Kidney (tissue), 14 donors: ENCODE results near the gene KCTD2. TPM values are rescaled to one million over a fixed set of nuclear protein-coding genes. Genes with fewer than 3 reads are reported as not detected.

Experiments
- DNase-seq, 5 donors: peaks; one replicate each; pipeline ENCODE4 v3.0.0-alpha.2; 2013 to 2020
- FAIRE-seq: peaks from 2 replicates; lab custom pipeline; 2012; peaks lifted over from hg19 to GRCh38; lab: Jason Lieb, UNC
- H3K27ac ChIP-seq, 2 donors: one replicate each; pipeline ENCODE4 v1.7.0; 2013; ENCODE audit warnings: low read depth in 2 of 2, low read length in 2 of 2, inconsistent platforms in 1 of 2
- H3K27me3 ChIP-seq: one replicate; pipeline ENCODE4 v1.7.1; 2013; ENCODE audit warnings: low read length, inconsistent platforms; ENCODE audit not compliant: control insufficient read depth, insufficient read depth
- H3K36me3 ChIP-seq, 3 donors: one replicate each; pipeline versions ENCODE4 v1.7.0 to v1.7.1; 2013; ENCODE audit warnings: low read length in 3 of 3, control low read depth in 1 of 3, inconsistent platforms in 1 of 3; ENCODE audit not compliant: insufficient read depth in 3 of 3, control insufficient read depth in 2 of 3
- H3K4me1 ChIP-seq, 3 donors: one replicate each; pipeline versions ENCODE4 v1.7.0 to v1.7.1; 2013; ENCODE audit warnings: low read length in 3 of 3, inconsistent platforms in 1 of 3, low read depth in 1 of 3; ENCODE audit not compliant: control insufficient read depth in 2 of 3, insufficient read depth in 2 of 3
- H3K4me3 ChIP-seq, 3 donors: one replicate each; pipeline versions ENCODE4 v1.7.0 to v1.8.1; 2013; ENCODE audit warnings: low read length in 3 of 3, control low read depth in 1 of 3, inconsistent platforms in 1 of 3
- H3K9ac ChIP-seq, 3 donors: one replicate each; pipeline versions ENCODE4 v1.7.0 to v1.7.1; 2013; ENCODE audit warnings: low read length in 3 of 3, control low read depth in 1 of 3, inconsistent platforms in 1 of 3
- H3K9me3 ChIP-seq, 3 donors: one replicate each; pipeline versions ENCODE4 v1.7.0 to v1.7.1; 2013; ENCODE audit warnings: low read length in 3 of 3, control low read depth in 1 of 3, inconsistent platforms in 1 of 3; ENCODE audit not compliant: control insufficient read depth in 2 of 3, insufficient read depth in 1 of 3
- intact Hi-C: fragments of 100-400 bp; cut with DNase I; formaldehyde crosslinking; loops from one replicate; pipeline ENCODE4 v1.11.1; 2022
- polyA plus RNA-seq: library from polyadenylated mRNA; stranded (reverse); fragments of 350-450 nt; fragmentation: Illumina TruSeq; extraction: RNeasy Lipid Tissue Mini Kit (QIAGEN cat#74804); gene quantifications from one replicate; pipeline ENCODE4 v1.2.3, GENCODE V29; 2014; ENCODE audit warnings: low read depth, low replicate concordance; ENCODE audit not compliant: insufficient read depth
- total RNA-seq: library from RNA; stranded (reverse); fragmentation: NEBNext Ultra II Directional; extraction: Animal tissue kit (Norgen Biotek cat#: 25700); gene quantifications from one replicate; pipeline ENCODE4 v1.2.1, GENCODE V29; 2021
- TF ChIP-seq, protein P1 (sequence below): IDR thresholded peaks from 3 replicates; pipeline ENCODE4 v1.5.1; 2012; ENCODE audit warnings: mild to moderate bottlenecking, moderate library complexity, borderline replicate concordance; ENCODE audit not compliant: insufficient read depth; ENCODE audit errors: extremely low read depth
- donor health status: control.
- donor health status: control.
- donor health status: control.
- donor health status: control.
- donor health status: control.
- donor health status: DM: yes; HTN: yes; CAD: no.
- donor health status: Normal renal cell carcinoma (clear cell type).

Gene KCTD2
- total and polyA plus RNA-seq, 2 donors from 2014 or later = 26.0 to 30.2 TPM

DNA sequence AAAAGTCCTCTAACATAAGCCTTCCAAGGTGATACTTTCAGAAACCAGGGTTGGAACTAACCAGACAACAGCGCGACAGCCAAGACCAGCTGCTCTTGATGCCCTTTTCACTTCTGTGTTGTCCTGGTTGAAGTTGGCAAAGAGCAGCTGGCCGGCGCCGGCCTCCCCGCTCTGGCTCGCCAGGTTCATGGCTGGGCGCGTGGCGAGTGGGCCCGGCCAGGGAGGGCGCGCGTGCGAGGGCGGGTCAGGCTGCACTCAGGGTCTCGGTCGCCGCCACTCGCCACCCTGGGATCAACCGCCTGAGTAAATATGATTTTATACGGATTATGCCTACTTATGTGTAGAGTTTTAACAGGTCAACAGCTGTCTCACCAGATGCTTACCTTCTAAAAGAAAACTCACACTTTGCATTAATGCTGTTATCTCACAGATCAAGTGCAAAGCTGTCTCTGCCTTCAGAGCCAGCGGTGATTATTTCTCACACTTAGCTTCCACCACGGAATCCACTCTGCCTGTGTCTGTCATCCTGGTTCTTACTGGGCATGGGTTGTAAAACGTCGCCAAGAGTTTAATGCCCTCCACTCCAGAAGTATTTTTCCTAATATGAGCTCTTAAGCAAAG, 13.5 kb downstream of the KCTD2 start:
- H3K4me1 ChIP-seq = peaks cover 0 to 2% (median 0%) of the 10 kb centered on the region in 3 donors
- no peak overlapping the region for H3K27ac ChIP-seq
- DNase-seq (no peak), FAIRE-seq (no peak)
- H3K9ac ChIP-seq = no peak overlapping the region
- no peak overlapping the region for H3K4me3 ChIP-seq
- peaks cover 6 to 50% (median 18%) of the 10 kb centered on the region in 3 donors for H3K36me3 ChIP-seq
- TF ChIP-seq, protein P1, sequence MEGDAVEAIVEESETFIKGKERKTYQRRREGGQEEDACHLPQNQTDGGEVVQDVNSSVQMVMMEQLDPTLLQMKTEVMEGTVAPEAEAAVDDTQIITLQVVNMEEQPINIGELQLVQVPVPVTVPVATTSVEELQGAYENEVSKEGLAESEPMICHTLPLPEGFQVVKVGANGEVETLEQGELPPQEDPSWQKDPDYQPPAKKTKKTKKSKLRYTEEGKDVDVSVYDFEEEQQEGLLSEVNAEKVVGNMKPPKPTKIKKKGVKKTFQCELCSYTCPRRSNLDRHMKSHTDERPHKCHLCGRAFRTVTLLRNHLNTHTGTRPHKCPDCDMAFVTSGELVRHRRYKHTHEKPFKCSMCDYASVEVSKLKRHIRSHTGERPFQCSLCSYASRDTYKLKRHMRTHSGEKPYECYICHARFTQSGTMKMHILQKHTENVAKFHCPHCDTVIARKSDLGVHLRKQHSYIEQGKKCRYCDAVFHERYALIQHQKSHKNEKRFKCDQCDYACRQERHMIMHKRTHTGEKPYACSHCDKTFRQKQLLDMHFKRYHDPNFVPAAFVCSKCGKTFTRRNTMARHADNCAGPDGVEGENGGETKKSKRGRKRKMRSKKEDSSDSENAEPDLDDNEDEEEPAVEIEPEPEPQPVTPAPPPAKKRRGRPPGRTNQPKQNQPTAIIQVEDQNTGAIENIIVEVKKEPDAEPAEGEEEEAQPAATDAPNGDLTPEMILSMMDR = no peak
- no peaks in the 10 kb centered on the region for H3K9me3 ChIP-seq
- intact Hi-C loops = no loop called here
- no peaks in the 10 kb centered on the region for H3K27me3 ChIP-seq

DNA sequence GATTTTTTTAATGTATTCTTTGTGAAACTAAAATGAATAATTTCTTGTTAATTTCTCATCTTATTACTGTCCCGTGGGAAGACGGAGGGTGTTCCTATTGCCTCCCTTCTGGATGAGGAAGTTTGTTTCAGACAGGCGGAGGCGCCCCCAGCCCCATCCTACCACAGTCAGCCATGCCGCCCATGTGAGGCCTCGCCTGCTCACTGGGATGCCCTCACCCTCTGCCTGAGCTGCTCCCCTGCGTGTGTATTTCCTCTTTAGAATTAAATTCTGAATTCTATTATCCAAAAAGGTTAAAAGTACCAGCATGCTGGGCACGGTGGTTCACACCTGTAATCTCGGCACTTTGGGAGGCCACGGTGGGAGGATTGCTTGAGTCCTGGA, 14.0 kb downstream of the KCTD2 start:
- intact Hi-C loops = no loop called here
- Histone ChIP-seq H3K4me1 (peaks cover 0 to 2% (median 0%) of the 10 kb centered on the region in 3 donors), H3K4me3 (no peak overlapping the region), H3K27ac (no peak overlapping the region), H3K27me3 (no peaks in the 10 kb centered on the region), H3K9me3 (no peaks in the 10 kb centered on the region), H3K36me3 (peaks cover 6 to 49% (median 18%) of the 10 kb centered on the region in 3 donors), H3K9ac (no peak overlapping the region)
- TF ChIP-seq, protein P1 = no peak
- FAIRE-seq (no peak), DNase-seq (no peak)

DNA sequence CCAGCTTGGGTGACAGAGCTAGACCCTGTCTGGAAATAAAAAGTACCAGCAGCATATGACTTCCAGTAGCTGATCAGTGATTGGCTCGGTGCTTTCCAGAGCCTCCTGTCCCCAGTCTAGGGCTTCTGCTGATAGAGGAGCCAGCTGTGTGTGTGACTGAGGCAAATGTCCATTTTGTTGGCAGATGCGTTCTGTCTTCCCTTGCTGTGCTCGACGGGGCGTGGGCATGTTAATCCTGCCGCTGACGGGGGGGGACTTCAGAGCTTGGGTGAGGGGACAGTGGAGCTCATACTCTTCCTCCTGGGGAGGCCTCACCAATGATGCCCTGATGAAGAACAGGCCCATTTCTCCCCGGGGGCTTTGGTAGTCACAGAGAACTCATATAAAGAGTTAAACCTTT, 14.6 kb downstream of the KCTD2 start:
- H3K36me3 ChIP-seq = peaks cover 6 to 44% (median 18%) of the 10 kb centered on the region in 3 donors
- TF ChIP-seq, protein P1 = no peak
- DNase-seq (no peak), FAIRE-seq (no peak)
- no peaks in the 10 kb centered on the region for H3K9me3 ChIP-seq
- intact Hi-C loops = no loop called here
- H3K4me1 ChIP-seq = peaks cover 0 to 2% (median 0%) of the 10 kb centered on the region in 3 donors
- H3K4me3 ChIP-seq = no peak overlapping the region
- no peak overlapping the region for H3K27ac ChIP-seq
- no peak overlapping the region for H3K9ac ChIP-seq
- no peaks in the 10 kb centered on the region for H3K27me3 ChIP-seq
